Esophagus muscularis mucosa (tissue), 2 donors: Measurements from ENCODE around the gene NR2F1.

Experiments
- POLR2A ChIP-seq: fragments of 450-650 bp; IDR thresholded peaks from one replicate; pipeline ENCODE4 v1.6.1; 2017; ENCODE audit warnings: antibody characterized with exemption, moderate library complexity, mild to moderate bottlenecking, low read depth
- POLR2AphosphoS5 ChIP-seq, 2 donors: sonication (generic); formaldehyde crosslinking; IDR thresholded peaks; one replicate each; pipeline ENCODE4 v1.6.1; 2017; ENCODE audit warnings: antibody characterized with exemption in 2 of 2

DNA sequence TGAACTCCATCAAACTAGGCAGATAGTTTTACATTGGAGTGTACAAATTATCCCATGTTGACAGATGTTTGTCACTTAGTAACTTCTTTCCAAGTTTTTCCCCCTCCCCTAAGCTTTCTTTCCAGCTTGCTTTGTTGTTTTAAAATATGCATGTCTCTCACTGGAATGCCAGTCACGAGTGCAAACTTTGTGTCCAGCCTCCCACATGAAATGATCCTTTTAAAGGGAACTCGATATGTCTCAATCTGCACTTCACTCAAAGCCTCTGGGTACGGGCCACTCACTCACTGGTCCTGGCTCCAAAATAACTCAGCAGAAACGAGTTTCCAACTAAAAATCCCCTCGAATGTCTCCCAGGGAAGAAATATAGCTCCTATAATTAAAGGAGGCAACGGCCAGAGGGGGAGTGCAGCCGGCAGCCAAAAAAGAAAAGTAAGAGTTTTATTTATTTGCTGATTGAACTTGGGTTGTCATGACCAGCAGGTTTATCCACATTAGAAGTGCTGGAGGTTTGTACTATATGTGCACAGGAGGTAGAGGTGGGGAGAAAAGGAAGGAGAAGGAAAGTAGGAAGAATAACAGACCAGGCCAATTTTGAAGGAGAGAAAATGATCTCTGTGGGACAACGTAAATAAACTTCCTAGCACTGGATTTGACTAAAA, 17.5 kb downstream of the NR2F1 start:
- TF ChIP-seq POLR2A (no peak), POLR2AphosphoS5 (IDR thresholded peaks at IDR 0.05) (no peak)
